Smooth muscle cell (in vitro differentiated cells): ENCODE measurements around the gene GNB5. TPM values are rescaled to one million over a fixed set of nuclear protein-coding genes. Genes with fewer than 3 reads are reported as not detected.

Experiments used
- DNase-seq: peaks from one replicate; lab custom pipeline; 2025; ENCODE audit not compliant: unreplicated experiment; lab: John Stamatoyannopoulos, UW
- H2AFZ ChIP-seq: fragments of 200-600 bp; sonication (generic); 2 replicates; pipeline ENCODE4 v1.6.0; 2016; ENCODE audit warnings: antibody characterized with exemption, low read depth, mild to moderate bottlenecking
- H3F3A ChIP-seq: fragments of 200-600 bp; sonication (generic); 2 replicates; pipeline ENCODE4 v1.6.0; 2017; ENCODE audit warnings: antibody characterized with exemption, low read depth
- H3K27ac ChIP-seq: fragments of 200-600 bp; sonication (generic); 2 replicates; pipeline ENCODE4 v1.5.1; 2016; ENCODE audit warnings: low read depth, mild to moderate bottlenecking
- H3K27me3 ChIP-seq: fragments of 200-600 bp; sonication (generic); 2 replicates; pipeline ENCODE4 v1.6.1; 2016; ENCODE audit warnings: low read depth, mild to moderate bottlenecking
- H3K36me3 ChIP-seq: fragments of 200-600 bp; sonication (generic); 2 replicates; pipeline ENCODE4 v1.5.1; 2016; ENCODE audit warnings: low read depth
- H3K4me1 ChIP-seq: fragments of 200-600 bp; sonication (generic); 2 replicates; pipeline ENCODE4 v1.5.1; 2016; ENCODE audit warnings: low read depth
- H3K4me2 ChIP-seq: fragments of 200-600 bp; sonication (generic); 2 replicates; pipeline ENCODE4 v1.6.0; 2016; ENCODE audit warnings: mild to moderate bottlenecking
- H3K4me3 ChIP-seq: fragments of 200-600 bp; sonication (generic); 2 replicates; pipeline ENCODE4 v1.5.1; 2016; ENCODE audit warnings: mild to moderate bottlenecking
- H3K79me2 ChIP-seq: fragments of 200-600 bp; sonication (generic); 2 replicates; pipeline ENCODE4 v1.6.0; 2016; ENCODE audit warnings: low read depth, mild to moderate bottlenecking
- H3K9ac ChIP-seq: fragments of 200-600 bp; sonication (generic); 2 replicates; pipeline ENCODE4 v1.6.0; 2016; ENCODE audit warnings: low read depth
- H3K9me3 ChIP-seq: fragments of 200-600 bp; sonication (generic); replicated peaks from 2 replicates; pipeline ENCODE4 v1.5.1; 2016; ENCODE audit warnings: low read depth
- H4K20me1 ChIP-seq: fragments of 200-600 bp; sonication (generic); 2 replicates; pipeline ENCODE4 v1.6.0; 2016; ENCODE audit warnings: low read depth
- WGBS: methylation state at CpG from one replicate; pipeline ENCODE4 v1.1.7; 2016; ENCODE audit warnings: low lambda C conversion rate; 5-methylcytosine and 5-hydroxymethylcytosine counted together
- polyA plus RNA-seq: library from polyadenylated mRNA; unstranded; fragments of >200 nt; fragmentation: Nextera tagmentation; extraction: Ambion mirVana; gene quantifications from 2 replicates; pipeline ENCODE4 v1.2.1, GENCODE V29; 2016
- total RNA-seq: library from RNA; depleted of rRNA; stranded (reverse); fragments of >200 nt; gene quantifications from 2 replicates; pipeline ENCODE4 v1.2.3, GENCODE V29; 2014
- TF ChIP-seq, protein P1 (sequence below): fragments of 200-600 bp; sonication (generic); IDR thresholded peaks from 2 replicates; pipeline ENCODE4 v1.5.1; 2017; ENCODE audit warnings: borderline replicate concordance, mild to moderate bottlenecking, antibody characterized with exemption; ENCODE audit not compliant: insufficient read depth, poor library complexity, severe bottlenecking

GNB5 gene
- total and polyA plus RNA-seq, 2 experiments from 2014 or later = 14.0 to 25.1 TPM

GRCh38 chr15:52193791-52194190, 2.6 kb upstream of the GNB5 start:
- Histone ChIP-seq H3K36me3 (no peaks in the 10 kb centered on the region), H3K9ac (no peak overlapping the region), H3K4me3 (no peak overlapping the region), H3K27me3 (no peaks in the 10 kb centered on the region), H3F3A (no peaks in the 10 kb centered on the region), H3K27ac (no peak overlapping the region), H4K20me1 (no peaks in the 10 kb centered on the region), H3K9me3 (no peaks in the 10 kb centered on the region), H3K79me2 (no peaks in the 10 kb centered on the region), H3K4me2 (no peak overlapping the region), H3K4me1 (no peaks in the 10 kb centered on the region), H2AFZ (no peak overlapping the region)
- no peak for DNase-seq
- 75% methylated on average over 1 of the region's 1 CpG for WGBS
- TF ChIP-seq, protein P1, sequence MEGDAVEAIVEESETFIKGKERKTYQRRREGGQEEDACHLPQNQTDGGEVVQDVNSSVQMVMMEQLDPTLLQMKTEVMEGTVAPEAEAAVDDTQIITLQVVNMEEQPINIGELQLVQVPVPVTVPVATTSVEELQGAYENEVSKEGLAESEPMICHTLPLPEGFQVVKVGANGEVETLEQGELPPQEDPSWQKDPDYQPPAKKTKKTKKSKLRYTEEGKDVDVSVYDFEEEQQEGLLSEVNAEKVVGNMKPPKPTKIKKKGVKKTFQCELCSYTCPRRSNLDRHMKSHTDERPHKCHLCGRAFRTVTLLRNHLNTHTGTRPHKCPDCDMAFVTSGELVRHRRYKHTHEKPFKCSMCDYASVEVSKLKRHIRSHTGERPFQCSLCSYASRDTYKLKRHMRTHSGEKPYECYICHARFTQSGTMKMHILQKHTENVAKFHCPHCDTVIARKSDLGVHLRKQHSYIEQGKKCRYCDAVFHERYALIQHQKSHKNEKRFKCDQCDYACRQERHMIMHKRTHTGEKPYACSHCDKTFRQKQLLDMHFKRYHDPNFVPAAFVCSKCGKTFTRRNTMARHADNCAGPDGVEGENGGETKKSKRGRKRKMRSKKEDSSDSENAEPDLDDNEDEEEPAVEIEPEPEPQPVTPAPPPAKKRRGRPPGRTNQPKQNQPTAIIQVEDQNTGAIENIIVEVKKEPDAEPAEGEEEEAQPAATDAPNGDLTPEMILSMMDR = no peak

- TF ChIP-seq, protein P1 = no peak
- Histone ChIP-seq H4K20me1 (no peaks in the 10 kb centered on the region), H3K4me3 (no peak overlapping the region), H3K27ac (no peak overlapping the region), H3K9ac (no peak overlapping the region), H3K79me2 (no peaks in the 10 kb centered on the region), H3K27me3 (no peaks in the 10 kb centered on the region), H3K4me2 (no peak overlapping the region), H3F3A (no peaks in the 10 kb centered on the region), H3K9me3 (no peaks in the 10 kb centered on the region), H3K36me3 (no peaks in the 10 kb centered on the region), H3K4me1 (no peaks in the 10 kb centered on the region), H2AFZ (no peak overlapping the region)
- WGBS = 78% methylated on average over 4 of the region's 4 CpGs
- no peak for DNase-seq
Measured at GRCh38 chr15:52193321-52193720, 2.1 kb upstream of the GNB5 start.

- H2AFZ ChIP-seq = no peak overlapping the region
- H3K9me3 ChIP-seq = no peaks in the 10 kb centered on the region
- no peak for DNase-seq
- no peaks in the 10 kb centered on the region for H4K20me1 ChIP-seq
- no peak overlapping the region for H3K9ac ChIP-seq
- H3K4me2 ChIP-seq = no peak overlapping the region
- H3K79me2 ChIP-seq = no peaks in the 10 kb centered on the region
- H3K27ac ChIP-seq = no peak overlapping the region
- TF ChIP-seq, protein P1 = no peak
- H3F3A ChIP-seq = no peaks in the 10 kb centered on the region
- no peaks in the 10 kb centered on the region for H3K27me3 ChIP-seq
- H3K36me3 ChIP-seq = no peaks in the 10 kb centered on the region
- no peaks in the 10 kb centered on the region for H3K4me1 ChIP-seq
- 70% methylated on average over 11 of the region's 11 CpGs for WGBS
- H3K4me3 ChIP-seq = no peak overlapping the region
Measured at GRCh38 chr15:52186651-52187486, 4.3 kb downstream of the GNB5 start.

- no peaks in the 10 kb centered on the region for H3F3A ChIP-seq
- no peaks in the 10 kb centered on the region for H3K27me3 ChIP-seq
- 88% methylated on average over 7 of the region's 7 CpGs for WGBS
- no peak overlapping the region for H3K4me2 ChIP-seq
- TF ChIP-seq, protein P1 = no peak
- H2AFZ ChIP-seq = no peak overlapping the region
- no peak overlapping the region for H3K4me3 ChIP-seq
- no peak for DNase-seq
- no peaks in the 10 kb centered on the region for H3K36me3 ChIP-seq
- H3K9me3 ChIP-seq = no peaks in the 10 kb centered on the region
- no peak overlapping the region for H3K27ac ChIP-seq
- H3K9ac ChIP-seq = no peak overlapping the region
- no peaks in the 10 kb centered on the region for H3K79me2 ChIP-seq
- no peaks in the 10 kb centered on the region for H3K4me1 ChIP-seq
- no peaks in the 10 kb centered on the region for H4K20me1 ChIP-seq
Measured at GRCh38 chr15:52185151-52185561, 6.0 kb downstream of the GNB5 start.
